GM20000 (cell line): Measurements from ENCODE around the gene HPCAL1.

ENCODE experiments used
- DNase-seq: peaks from one replicate; pipeline ENCODE4 v3.0.0; 2012; ENCODE audit warnings: low spot score
- CTCF ChIP-seq: IDR thresholded peaks from 2 replicates; pipeline ENCODE4 v1.5.1; 2012; ENCODE audit warnings: mild to moderate bottlenecking, control low read depth; ENCODE audit errors: extremely low read depth, missing control alignments

Gene HPCAL1

GRCh38 chr2:10402653-10403215, 100.0 kb downstream of the HPCAL1 start:
- DNase-seq: no peak
- TF ChIP-seq CTCF: no peak

GRCh38 chr2:10404324-10405143, 101.8 kb downstream of the HPCAL1 start:
- DNase-seq: no peak
- TF ChIP-seq CTCF: no peak

- DNase-seq: no peak
These were observed 102.7 kb downstream of the HPCAL1 start for GRCh38 chr2:10405448-10405847.

DNA sequence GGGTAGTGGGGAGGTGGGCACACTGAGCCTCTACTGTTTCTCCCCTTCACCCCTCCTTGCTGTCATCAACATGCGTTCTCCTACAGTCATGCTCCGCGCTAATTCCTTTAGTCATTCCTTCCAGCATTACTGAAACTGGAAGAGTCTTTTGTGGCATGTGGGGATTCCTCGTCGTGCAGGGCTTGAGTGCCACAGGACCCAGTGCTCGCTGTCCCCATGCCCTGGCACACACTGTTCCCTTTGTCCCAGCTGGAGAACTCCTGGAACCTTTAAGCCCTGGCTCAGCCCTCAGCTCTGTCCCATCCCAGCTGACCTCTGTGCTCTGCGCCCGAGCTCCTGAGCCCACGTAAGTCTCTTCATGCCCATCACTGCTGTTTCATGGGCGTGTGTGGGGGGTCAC, 103.3 kb downstream of the HPCAL1 start:
- no peak for TF ChIP-seq CTCF
- no peak for DNase-seq

More at GRCh38 chr2:10405448-10405847, 102.7 kb downstream of the HPCAL1 start:
- no peak for TF ChIP-seq CTCF

- no peak for DNase-seq
- TF ChIP-seq CTCF: no peak
These were observed 103.9 kb downstream of the HPCAL1 start for GRCh38 chr2:10406491-10407188.

DNA sequence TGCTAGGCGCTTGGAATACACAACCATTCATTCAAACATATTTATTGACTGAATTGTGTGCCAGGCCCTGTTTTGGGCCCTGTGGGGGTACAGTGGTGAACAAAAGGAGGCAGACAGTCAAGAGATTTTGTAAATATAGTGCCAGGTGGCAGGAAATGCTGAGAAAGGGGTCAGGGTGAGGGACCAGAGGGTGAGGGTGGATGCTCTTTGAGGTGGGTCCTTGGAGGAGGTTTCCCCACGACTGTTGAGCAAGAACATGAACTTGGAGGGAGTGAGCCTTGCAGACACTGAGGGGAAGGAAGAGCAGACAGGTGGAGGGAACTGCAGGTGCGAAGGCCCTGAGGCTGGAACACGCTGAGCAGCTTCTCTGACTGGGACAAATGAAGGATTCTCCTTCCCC, 104.7 kb downstream of the HPCAL1 start:
- no peak for DNase-seq
- no peak for TF ChIP-seq CTCF
